HG03342 (cell line): ENCODE results near the gene FBXO48.
"Not testable (repeated sequence)": the region's sequence is repeated elsewhere in the genome, so short reads cannot be mapped to it uniquely, and the experiment has no call there.

Experiments used
- ATAC-seq: cut with Tn5 transposase; IDR thresholded peaks from one replicate; pipeline ENCODE4 v1.9.1; 2021; ENCODE audit warnings: mild to moderate bottlenecking, moderate library complexity; ENCODE audit not compliant: unreplicated experiment

Gene FBXO48, protein sequence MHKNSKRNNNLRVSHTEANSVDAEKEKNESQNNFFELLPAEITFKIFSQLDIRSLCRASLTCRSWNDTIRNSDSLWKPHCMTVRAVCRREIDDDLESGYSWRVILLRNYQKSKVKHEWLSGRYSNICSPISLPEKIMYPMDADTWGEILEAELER

DNA sequence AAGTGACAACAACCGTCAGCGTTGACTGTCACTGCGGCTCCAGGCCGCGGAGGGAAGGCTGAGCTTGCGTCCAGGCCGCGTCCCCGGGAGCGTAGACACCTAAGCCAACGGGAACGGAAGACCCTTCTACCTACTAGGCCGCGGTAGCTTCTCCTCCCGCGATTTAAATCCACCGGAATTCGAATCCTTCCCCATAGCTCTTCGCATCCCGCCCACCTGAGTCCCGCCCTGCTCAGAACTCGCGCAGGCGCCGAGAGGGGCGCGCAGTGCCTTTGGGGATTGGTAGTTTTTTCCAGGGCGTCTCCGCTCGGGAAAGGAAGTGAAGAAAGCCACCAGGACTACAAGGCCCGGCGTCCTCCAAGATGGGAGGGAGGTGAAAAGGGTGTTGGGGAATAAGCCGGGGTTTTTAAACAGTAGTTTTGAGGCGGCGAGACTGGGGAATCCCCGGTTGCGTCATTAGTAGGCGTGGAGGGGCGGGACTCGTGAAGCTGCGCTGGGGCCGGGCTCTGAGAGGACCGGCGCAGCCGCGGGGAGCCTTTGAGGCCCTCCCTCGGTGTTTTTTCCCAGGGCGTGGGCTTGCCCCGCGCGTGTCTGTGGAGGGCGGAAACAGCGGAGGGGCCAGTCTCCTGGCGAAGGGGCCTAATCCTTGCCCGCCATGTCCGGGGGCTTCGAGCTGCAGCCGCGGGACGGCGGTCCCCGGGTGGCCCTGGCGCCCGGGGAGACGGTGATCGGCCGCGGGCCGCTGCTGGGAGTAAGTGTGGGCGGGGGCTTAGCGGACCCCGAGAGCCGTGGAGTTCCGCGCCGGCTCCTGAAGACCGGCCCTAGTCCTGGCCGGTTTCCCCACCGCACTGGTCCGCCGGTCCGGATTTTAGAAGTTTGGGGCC lies at the start of gene FBXO48, which contains the start of gene APLF:
TSS of gene FBXO48 (minus strand) at position 218 of the 884 bp plus-strand sequence. CDS start 2,149 bp downstream, outside the sequence.
TSS of gene APLF (plus strand) at position 509 of the 884 bp plus-strand sequence. CDS start at position 656, 147 bp downstream.
- peak; percentile 96 for ATAC-seq

DNA sequence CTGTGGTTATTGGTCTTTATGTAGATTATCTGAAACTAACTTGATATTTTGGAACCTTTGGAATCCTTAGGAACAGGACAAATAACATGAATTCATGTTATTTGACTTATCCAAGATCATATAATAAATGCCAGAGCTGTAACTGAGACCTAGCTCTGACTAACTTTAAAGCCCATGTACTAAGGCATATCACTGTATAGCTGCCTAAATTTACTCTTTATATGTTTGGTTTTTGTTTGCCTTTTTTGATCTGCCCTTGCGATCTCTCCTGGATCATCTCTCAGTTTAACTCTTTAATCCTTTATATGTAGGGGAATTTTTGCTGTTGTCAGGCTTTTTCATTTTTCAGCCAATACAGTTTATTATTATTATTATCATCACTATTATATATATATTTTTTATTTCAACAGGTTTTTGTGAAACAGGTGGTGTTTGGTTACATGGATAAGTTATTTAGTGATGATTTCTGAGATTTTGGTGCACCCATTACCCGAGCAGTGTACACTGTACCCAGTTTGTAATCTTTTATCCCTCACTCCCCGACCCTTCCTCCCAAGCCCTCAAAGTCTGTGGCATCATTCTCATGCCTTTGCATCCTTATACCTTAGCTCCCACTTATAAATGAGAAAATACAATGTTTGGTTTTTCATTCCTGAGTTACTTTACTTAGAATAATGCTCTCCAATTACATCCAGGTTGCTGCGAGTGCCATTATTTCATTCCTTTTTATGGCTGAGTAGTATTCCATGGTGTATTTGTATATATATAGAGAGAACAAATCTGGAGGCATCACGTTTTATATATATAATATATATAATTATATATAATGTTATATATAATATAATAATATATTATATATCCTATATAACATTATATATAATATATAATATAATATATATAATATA lies 49.2 kb upstream of the FBXO48 start:
- no peak for ATAC-seq

DNA sequence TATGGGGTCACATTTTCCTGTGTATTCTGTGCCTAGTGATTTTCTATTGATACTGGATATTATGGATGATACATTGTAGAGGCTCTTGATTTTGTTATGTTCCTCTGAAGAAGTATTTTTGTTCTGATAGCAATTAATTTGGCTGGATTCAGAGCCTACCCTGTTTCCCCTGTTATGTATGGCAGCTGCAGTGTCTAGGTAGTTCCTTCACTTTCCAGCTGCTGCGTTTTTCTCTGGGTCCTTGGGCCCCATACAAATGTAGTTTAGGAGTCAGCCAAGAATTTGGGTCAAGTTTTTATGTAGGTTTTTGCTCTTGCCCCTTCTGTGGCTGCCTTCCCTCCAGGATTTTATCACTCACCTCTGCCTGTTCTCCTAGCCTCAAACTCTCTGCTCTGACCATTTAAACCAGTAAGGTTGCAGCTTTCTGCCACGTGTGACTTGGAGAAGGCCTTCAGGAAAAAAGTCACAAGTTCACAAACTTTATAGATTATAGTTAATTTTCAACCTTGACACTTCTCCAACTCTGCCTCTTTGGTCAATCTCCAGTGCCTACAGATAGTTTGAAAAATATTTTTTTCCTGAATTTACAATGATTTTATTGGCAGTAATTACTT lies 47.3 kb upstream of the FBXO48 start:
- no peak for ATAC-seq

DNA sequence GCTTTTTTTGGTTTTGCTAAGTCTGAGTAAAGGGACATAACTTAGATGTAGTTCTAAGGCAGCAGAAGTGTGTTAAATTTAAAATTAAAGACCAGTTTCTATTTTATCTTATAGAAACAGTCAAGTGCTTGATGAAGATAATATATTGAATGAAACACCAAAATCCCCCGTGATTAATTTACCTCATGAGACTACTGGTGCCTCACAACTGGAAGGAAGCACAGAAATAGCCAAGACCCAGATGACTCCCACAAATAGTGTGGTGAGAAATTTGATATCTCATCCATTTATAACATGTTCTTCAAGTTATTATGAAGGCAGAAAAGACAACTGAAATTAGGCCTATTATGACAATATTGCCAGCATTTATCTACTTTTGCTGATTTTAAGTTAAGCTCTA lies 45.9 kb upstream of the FBXO48 start:
- ATAC-seq = no peak

DNA sequence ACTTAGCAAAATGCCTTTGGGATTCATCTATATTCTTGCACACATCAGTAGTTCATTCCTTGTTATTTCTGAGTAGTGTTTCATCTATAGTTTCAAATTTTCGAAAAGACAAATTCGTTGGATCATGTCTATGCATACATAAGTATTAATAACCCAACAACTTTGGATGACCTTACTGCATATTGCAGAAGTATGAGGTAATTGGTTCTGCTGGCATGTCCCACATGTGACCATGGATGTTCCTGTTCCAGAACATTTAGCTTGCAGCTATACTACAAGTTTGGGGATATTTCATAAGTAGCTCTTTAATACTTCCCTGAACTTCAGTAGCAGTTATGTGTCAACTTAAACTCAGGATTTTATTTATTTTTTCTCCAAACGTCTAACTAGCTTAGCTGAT lies 45.2 kb upstream of the FBXO48 start:
- ATAC-seq = no peak

DNA sequence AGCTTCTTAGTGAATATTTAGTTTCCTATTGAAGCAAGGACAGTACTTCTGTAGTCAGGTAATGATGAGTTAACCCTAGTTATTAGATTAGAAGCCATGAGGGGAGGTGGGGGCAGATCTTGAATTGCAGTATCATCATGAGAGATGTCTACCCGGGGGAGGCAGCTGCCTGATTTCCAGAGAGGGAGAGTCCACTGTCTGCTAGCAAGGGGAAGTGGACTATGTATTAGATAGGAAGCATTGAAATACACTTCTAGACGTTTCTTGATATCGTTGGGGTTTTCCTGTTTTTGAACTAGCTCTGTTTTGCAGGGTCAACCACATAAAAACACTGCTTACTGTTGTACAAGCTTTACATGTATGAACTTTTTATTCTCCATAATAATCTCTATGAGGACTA lies 39.1 kb upstream of the FBXO48 start:
- ATAC-seq = no peak

DNA sequence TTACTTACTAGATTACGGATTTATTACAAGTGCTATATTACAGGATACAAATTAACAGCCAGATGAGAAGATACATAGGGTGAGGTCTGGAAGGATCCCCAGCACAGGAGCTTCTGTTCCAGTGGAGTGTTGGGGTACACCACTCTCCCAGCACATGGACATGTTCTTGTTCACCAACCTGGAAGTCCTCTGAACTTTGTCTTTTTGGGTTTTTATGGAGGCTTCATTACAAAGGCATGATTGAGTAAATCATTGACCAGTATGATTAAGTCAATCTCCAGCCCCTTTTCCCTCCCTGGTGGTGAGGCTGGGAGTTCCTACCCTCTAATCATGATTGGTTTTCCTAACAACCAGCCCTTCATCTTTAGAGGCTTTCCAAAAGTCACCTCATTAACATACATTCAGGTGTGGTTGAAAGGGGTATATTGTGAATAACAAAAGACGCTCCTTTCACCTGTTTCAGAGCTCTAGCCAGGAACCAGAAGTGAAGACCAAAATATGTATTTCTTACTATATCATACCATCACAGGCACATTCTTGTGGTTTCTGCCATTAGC lies 38.6 kb upstream of the FBXO48 start:
- no peak for ATAC-seq

DNA sequence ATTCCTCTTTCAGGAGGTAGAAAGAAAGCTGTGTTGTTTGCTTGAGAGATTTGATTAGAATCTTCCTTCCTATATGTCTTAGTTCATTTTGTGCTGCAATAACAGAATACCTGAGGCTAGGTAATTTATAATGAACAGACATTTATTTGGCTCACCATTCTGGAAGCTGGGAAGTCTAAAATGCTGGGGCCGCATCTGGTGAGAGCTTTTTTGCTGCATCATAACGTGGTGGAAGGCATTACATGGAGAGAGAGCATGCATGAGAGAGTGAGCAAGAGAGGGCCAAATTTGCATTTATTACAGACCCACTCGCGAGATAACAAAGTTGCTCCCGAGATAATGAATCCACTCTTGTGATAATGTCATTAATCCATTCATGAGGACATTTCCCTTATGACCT lies 34.7 kb upstream of the FBXO48 start:
- no peak for ATAC-seq

DNA sequence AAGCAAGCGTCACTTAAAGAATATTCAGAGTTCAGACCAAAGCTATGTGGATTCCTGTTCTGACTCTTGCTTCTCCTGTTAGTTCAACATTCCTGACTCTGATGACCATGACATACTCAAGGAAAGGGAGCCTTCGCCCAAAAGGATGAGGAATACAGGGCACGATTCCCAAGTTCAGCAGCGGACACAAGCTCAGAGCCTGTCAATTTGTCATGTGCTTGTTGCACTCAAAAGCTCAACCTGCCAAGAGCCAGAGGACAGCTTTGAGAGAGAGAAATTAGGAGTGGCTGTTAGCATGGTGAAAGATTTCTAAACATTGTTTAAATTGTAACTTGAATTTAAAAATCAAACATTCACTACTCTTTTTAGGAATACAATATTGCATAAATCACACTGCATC lies 33.6 kb upstream of the FBXO48 start:
- no peak for ATAC-seq

DNA sequence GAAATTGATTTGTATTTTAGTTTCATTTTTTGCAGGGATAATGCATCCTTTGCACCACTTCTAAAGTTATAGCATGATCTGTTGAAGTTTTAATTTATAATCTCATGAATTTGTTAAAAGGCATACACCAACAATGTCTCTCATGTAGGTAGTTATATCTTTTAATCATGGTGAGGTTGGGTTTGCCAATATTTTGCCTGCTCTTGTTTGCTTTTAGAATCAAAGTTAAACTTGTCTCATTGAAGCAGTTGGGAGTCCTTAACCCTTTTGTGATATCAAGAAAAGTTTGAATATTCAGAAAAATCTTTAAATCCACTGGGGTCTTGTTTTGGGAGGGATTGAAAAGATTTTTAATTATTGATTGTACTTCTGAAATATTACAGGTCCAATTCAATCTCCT lies 32.0 kb upstream of the FBXO48 start:
- no peak for ATAC-seq

DNA sequence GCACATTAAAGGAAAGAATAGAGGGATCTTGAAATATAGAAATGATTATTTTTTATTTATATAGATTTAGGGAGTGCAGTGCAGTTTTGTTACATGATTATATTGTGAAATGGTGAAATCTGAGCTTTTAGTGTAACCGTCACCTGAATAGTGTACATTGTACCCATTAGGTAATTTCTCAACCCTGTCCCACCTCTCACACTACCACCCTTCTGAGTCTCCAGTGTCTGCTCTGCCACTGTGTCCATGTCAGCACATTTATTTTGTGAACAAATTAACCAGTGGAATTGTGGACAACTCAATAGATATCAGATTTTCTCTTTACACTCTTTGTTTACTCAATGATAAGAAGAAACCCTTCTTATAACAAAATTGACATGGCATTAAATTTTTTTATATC lies 24.5 kb upstream of the FBXO48 start:
- ATAC-seq = no peak

DNA sequence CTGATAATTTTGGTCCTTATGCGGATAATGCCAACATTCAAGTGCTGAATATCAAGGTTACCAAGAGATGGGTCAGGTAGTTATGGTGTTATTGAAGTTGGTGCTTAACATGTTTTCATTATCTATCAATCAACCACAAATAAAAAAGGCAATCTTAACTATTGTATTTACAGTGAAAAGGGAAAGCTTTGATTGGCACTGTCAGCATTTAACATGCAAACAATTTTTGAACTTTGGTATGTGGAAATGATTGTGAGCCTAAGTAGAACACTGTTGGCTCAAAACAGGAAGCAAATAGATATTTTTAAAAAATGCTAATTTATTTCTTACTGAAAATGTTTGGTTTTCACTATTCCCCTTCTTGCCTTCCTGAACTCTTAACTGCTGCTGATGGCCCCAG lies 22.2 kb upstream of the FBXO48 start:
- no peak for ATAC-seq

DNA sequence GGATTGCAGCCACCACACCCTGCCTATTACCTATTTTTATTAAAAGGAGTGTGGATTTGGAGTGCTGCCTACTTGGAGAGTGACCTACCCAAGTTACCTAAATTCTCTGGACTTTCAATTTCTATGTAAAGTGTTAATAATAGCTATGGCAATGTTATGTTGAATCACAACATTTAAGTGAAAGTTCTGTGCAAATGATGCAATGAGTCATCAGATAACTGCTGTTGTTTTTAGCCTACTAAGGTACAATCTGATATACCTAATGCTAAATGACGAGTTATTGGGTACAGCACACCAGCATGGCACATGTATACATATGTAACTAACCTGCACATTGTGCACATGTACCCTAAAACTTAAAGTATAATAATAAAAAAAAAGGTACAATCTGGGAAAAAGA lies 21.5 kb upstream of the FBXO48 start:
- ATAC-seq = not testable (repeated sequence)

DNA sequence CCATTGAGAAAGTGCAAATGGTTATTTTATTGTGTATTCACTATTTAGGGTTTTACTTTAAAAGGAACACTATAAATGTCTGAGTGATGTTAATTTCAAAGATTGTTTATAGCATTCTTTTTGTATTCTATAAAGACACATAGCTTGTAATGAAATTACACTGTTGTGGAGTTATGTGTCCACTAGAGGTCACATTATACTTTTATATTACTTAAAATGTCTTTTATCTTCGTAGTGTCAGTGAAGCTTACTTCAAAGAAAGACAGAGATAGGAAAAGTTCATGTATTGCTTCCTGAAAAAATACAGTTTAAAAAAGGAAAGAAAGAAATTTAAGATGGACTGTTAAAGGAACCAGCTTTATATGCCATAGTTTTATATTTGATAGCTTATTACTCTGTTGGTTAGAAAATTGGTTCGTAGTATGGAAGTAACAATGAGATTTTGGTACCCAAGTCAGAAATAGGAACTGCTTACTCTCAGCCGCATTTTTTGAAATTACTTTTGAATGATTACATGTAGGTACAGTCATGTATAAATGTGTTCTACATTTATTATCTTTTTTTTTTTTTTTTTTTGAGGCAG lies 20.8 kb upstream of the FBXO48 start:
- no peak for ATAC-seq

DNA sequence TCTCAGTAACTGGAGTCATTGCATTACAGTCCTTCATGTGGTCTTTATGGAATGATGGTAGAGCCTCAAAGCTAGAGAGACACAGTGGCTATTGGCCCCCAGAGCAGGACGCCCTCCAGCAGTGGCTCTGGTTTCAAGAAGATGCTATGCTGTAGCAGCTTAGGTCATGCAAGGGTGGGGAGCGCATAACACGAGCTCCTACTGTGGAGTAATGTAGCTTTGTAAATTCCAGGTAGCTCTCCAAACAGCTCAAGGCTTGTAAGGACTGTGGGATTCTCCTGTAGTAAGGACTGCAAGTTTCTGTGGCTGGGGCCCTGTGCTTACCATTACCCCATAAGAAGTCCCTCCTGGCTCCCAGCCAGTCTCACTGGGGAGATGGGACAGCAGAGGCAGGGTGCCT lies 15.9 kb upstream of the FBXO48 start:
- no peak for ATAC-seq

DNA sequence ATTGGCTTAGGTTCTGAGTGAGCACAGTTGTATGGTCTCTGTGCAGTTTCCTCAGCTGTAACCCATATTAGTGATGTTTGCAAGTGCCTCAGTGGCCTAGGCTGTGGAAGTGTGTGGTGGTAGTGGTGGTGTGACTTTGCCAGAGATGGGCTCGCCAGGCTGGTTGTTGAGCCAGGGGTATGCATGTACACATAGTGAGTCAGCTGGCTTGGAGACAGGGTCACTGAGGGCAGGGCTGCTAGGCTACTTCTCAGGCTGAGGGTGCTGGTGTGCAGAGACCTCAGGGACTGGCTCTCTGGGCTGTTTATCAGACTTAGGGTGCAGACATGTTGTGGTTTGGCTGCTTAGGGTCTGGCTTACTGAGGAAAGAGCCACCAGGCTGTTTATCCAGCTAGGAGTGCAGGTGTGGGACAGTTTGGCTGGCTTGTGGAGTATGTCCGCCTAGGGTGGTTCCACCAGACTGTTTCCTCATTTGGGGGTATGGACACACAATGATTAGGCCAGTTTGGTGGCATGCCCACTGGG lies 15.3 kb upstream of the FBXO48 start:
- no peak for ATAC-seq

DNA sequence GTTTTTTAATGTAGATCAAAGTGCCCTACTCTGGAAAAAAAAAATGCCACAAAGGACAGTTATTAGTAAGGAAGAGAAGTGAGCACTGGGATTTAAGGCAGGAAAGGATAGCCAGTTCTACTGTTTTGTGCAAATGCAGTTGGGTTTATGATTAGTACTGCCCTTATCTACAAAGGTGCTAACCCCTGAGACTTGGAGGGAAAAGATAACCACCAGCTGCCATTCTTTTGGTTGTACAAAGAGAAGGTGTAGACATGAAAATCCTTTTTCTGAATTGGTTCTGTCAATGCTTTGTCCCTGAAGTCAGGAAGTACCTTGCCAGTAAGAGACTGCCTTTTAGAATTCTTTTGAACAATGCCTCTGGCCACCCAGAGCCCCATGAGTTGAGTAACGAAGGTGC lies 11.6 kb upstream of the FBXO48 start:
- no peak for ATAC-seq

DNA sequence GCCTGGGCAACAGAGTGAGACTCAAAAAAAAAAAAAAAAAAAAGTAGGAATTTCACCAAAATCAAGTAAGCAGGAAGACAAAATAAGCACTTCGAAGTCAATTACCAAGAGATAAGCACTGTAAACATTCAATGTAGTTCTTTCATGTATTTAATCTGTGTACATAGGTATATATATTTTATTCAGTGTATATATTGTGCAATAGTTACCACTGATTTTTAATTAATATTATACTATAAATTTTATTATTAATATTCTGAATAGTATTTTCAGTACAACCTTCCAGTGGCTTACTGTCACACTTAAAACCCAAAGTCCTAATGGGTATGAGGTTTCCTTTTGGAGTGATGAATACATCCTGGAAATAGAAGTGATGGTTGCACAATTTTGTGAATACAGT lies 9.4 kb upstream of the FBXO48 start:
- no peak for ATAC-seq

DNA sequence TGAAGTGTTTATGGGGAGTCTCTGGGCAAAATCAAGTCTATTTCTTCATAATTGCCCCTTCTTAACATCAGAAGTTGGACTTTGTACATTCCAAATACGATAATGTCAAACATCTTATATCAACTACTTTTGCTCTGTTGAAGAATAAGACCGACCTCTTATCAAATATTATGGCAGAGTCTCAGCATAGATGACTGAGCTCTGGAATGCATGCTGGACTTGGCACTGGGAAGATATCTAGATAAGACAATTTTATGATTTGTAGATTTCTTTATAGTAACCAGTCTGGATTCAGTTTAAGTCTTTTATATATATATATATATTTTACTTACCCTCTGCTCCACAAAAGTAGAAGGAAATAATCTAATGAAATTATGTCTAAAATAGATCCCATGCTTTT lies 8.5 kb upstream of the FBXO48 start:
- ATAC-seq = no peak

DNA sequence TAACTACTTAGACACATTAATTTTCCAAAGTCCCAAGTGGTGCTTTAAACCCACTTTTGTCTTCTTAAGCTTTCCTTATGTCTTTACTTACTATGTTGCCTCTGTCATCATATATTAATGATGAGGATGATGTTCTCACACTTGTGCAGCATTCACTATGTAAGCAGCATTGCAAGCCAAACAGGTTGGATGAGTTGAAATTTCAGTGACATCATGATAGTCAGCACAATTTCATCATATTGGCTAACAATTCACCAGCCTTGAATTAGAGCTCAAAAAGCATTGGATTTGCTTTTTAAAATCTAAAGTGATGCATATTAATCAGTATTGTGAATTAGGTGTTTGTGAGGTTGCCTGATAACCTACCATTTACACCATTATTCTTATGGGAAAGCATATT lies 8.0 kb upstream of the FBXO48 start:
- ATAC-seq = no peak
